Lower lobe of right lung (tissue), 2 donors: ENCODE data around the gene FRMD3. TPM values are rescaled to one million over a fixed set of nuclear protein-coding genes. Genes with fewer than 3 reads are reported as not detected.
A peak's percentile ranks its signal among the peaks of the same experiment; 100 is the strongest.

Experiments
- ATAC-seq, 2 donors: fragments of 200-7000 bp; cut with Tn5 transposase; one replicate each; pipeline ENCODE4 v1.9.1; 2020 to 2022; ENCODE audit warnings: mild to moderate bottlenecking in 2 of 2, moderate library complexity in 2 of 2
- DNase-seq: peaks from one replicate; pipeline ENCODE4 v3.0.0-alpha.2; 2020
- H3K27ac ChIP-seq: fragments of 200-600 bp; one replicate; pipeline ENCODE4 v1.8.0; 2022
- H3K27me3 ChIP-seq: fragments of 200-600 bp; one replicate; pipeline ENCODE4 v1.8.0; 2022; ENCODE audit warnings: low read depth
- H3K36me3 ChIP-seq: fragments of 200-600 bp; one replicate; pipeline ENCODE4 v1.8.0; 2022; ENCODE audit warnings: mild to moderate bottlenecking
- H3K4me1 ChIP-seq: fragments of 200-600 bp; one replicate; pipeline ENCODE4 v1.8.0; 2022
- H3K4me3 ChIP-seq: fragments of 200-600 bp; one replicate; pipeline ENCODE4 v1.8.0; 2022; ENCODE audit warnings: mild to moderate bottlenecking
- H3K9me3 ChIP-seq: fragments of 200-600 bp; one replicate; pipeline ENCODE4 v1.8.0; 2022
- intact Hi-C: fragments of 100-400 bp; cut with DNase I; formaldehyde crosslinking; loops from one replicate; pipeline ENCODE4 v1.11.0; 2022
- total RNA-seq: library from RNA; stranded (reverse); fragmentation: NEBNext Ultra II Directional; extraction: Animal tissue kit (Norgen Biotek cat#: 25700); gene quantifications from one replicate; pipeline ENCODE4 v1.2.1, GENCODE V29; 2021
- TF ChIP-seq, protein P1 (sequence below): fragments of 200-600 bp; IDR thresholded peaks from one replicate; pipeline ENCODE4 v1.8.0; 2022; ENCODE audit warnings: antibody characterized with exemption, mild to moderate bottlenecking
- donor health status: DM: no; HTN: yes; CAD: no; lungs with severe emphysema.

The FRMD3 gene
- total RNA-seq, 1 donor from 2014 or later, result 9.7 TPM

DNA sequence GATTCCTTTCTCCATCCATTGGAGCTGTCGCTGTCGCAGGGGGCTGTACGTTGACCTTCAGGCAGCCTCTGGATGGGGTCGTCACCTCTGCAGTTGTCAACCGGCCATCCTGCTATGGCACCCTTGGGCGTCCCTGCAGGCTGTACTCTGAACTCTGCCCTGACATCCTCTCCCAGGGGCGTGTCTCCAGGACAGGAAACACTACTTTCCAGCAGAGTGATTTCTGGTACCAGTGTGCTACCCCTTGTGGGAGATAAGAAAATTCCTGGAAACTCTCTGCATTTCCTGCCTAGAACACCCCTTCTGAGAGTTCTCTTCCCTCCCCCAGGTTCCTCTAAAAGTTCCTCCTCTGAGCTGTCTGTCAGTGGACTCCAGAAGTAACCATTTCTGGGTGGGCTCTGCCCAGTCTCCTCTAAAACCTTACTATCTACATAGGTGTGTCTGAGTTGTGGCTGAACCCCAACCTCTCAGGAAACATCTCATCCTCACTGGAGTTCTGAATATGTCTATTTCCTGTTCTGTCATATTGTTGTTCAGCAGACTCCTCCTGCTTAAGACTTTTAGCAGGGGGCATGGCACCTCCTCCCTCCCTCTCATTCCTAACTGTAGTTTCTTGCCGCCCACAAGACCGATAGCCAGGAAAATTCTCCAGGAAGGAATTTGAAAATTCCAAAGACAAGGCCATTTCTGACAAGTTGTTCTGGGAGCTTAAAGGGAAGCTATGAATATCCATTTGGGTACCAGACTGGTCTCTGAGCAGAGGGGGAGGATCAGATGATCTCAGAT lies 329.9 kb downstream of the FRMD3 start:
- TF ChIP-seq, protein P1, sequence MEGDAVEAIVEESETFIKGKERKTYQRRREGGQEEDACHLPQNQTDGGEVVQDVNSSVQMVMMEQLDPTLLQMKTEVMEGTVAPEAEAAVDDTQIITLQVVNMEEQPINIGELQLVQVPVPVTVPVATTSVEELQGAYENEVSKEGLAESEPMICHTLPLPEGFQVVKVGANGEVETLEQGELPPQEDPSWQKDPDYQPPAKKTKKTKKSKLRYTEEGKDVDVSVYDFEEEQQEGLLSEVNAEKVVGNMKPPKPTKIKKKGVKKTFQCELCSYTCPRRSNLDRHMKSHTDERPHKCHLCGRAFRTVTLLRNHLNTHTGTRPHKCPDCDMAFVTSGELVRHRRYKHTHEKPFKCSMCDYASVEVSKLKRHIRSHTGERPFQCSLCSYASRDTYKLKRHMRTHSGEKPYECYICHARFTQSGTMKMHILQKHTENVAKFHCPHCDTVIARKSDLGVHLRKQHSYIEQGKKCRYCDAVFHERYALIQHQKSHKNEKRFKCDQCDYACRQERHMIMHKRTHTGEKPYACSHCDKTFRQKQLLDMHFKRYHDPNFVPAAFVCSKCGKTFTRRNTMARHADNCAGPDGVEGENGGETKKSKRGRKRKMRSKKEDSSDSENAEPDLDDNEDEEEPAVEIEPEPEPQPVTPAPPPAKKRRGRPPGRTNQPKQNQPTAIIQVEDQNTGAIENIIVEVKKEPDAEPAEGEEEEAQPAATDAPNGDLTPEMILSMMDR, result no peak
- no peak overlapping the region for H3K27ac ChIP-seq
- H3K4me1 ChIP-seq, result no peaks in the 10 kb centered on the region
- intact Hi-C loops, result no loop called here
- DNase-seq, result no peak
- H3K9me3 ChIP-seq, result no peaks in the 10 kb centered on the region
- peak in 1 of 2 donors; percentile 30 for ATAC-seq
- H3K27me3 ChIP-seq, result peaks cover 5% of the 10 kb centered on the region
- no peak overlapping the region for H3K4me3 ChIP-seq
- H3K36me3 ChIP-seq, result no peaks in the 10 kb centered on the region

DNA sequence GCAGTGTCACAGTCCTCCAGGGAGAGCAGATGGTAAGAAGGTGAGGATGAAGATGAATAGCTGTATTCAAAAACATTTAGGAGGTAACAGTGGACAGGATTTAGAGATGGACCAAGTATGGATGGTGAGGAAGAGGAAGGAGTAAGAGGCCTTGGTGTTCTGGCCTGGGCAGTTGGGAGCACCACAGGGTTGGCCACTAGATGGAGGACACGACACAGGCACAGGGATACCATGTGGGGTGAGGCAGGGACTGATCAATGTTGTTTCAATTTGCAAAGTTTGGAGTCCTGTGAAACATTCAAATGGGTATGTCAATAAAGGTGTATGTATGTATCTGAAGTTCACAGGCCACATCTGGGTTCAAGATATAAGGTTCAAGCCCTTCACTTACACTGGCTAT lies 334.2 kb downstream of the FRMD3 start:
- intact Hi-C loops, result no loop called here
- TF ChIP-seq, protein P1, result no peak
- ATAC-seq, result no peak

DNA sequence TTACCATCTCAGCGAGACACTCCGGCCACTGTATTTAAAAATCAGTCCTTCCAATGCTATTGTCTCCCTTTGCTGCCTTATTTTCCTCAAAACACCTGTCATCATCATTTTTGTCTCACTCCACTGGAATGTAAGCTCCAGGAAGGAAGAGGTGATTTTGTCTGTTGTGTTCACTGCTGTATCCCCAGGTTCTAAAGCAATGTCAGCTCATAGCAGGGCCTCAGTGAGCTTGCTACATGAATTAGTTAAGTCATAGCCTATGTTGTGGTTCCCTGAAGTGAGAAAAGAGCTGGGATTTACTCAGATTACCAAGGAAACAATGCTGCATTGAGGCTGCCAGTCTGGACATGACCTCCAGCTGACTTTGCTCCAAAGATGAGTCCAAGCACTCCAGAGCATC lies 337.7 kb downstream of the FRMD3 start:
- no peak for ATAC-seq
- intact Hi-C loops, result no loop called here
- H3K36me3 ChIP-seq, result no peaks in the 10 kb centered on the region
- no peak for DNase-seq
- H3K27ac ChIP-seq, result no peak overlapping the region
- no peaks in the 10 kb centered on the region for H3K27me3 ChIP-seq
- H3K4me1 ChIP-seq, result no peaks in the 10 kb centered on the region
- H3K4me3 ChIP-seq, result no peak overlapping the region
- TF ChIP-seq, protein P1, result no peak
- no peaks in the 10 kb centered on the region for H3K9me3 ChIP-seq

More for the DNA sequence above, 334.2 kb downstream of the FRMD3 start:
- no peaks in the 10 kb centered on the region for H3K36me3 ChIP-seq
- H3K9me3 ChIP-seq, result no peaks in the 10 kb centered on the region
- no peaks in the 10 kb centered on the region for H3K4me1 ChIP-seq
- H3K27ac ChIP-seq, result no peak overlapping the region
- no peak for DNase-seq
- H3K27me3 ChIP-seq, result no peaks in the 10 kb centered on the region
- H3K4me3 ChIP-seq, result no peak overlapping the region

DNA sequence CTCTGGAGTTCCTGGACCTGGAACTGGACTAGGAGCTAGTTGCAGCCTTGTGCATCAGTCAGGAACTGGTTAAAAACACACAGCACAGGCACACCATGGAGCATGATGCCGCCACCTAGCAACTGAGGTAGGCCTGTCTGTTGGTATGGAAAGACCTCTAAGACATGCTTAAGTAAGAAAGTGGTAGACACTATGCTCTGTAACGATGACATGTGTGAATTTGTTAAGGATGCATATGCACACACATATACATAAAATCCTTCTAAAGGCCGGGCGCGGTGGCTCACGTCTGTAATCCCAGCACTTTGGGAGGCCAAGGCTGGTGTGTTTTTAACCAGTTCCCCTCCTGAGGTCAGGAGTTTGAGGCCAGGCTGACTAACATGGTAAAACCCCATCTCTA lies 338.4 kb downstream of the FRMD3 start:
- H3K27ac ChIP-seq, result no peak overlapping the region
- H3K4me1 ChIP-seq, result no peaks in the 10 kb centered on the region
- H3K27me3 ChIP-seq, result no peaks in the 10 kb centered on the region
- H3K36me3 ChIP-seq, result no peaks in the 10 kb centered on the region
- intact Hi-C loops, result no loop called here
- H3K9me3 ChIP-seq, result no peaks in the 10 kb centered on the region
- ATAC-seq (no peak), DNase-seq (no peak)
- H3K4me3 ChIP-seq, result no peak overlapping the region
- TF ChIP-seq, protein P1, result no peak

- ATAC-seq (peak in 1 of 2 donors; percentile 77), DNase-seq (no peak)
- Histone ChIP-seq H3K9me3 (no peaks in the 10 kb centered on the region), H3K4me1 (no peaks in the 10 kb centered on the region), H3K4me3 (no peak overlapping the region), H3K36me3 (no peaks in the 10 kb centered on the region), H3K27me3 (no peaks in the 10 kb centered on the region), H3K27ac (no peak overlapping the region)
- intact Hi-C loops, result no loop called here
- TF ChIP-seq, protein P1, result peak; percentile 31
These were observed 339.0 kb downstream of the FRMD3 start for GRCh38 chr9:83199240-83199639.
